GM21619 (cell line): ENCODE results near the gene ACOD1.
"Not testable (repeated sequence)": the region's sequence is repeated elsewhere in the genome, so short reads cannot be mapped to it uniquely, and the experiment has no call there.

Source experiments
- ATAC-seq: cut with Tn5 transposase; IDR thresholded peaks from one replicate; pipeline ENCODE4 v1.9.1; 2021; ENCODE audit not compliant: unreplicated experiment

Gene ACOD1

GRCh38 chr13:76950101-76950500 is 1.8 kb downstream of the ACOD1 start:
- ATAC-seq: no peak

GRCh38 chr13:76953968-76954367 is 5.7 kb downstream of the ACOD1 start:
- no peak for ATAC-seq

GRCh38 chr13:76954538-76954937 is 6.2 kb downstream of the ACOD1 start:
- ATAC-seq: no peak

GRCh38 chr13:76955193-76955592 is 6.9 kb downstream of the ACOD1 start:
- ATAC-seq: no peak

GRCh38 chr13:76955661-76956060 is 7.3 kb downstream of the ACOD1 start:
- no peak for ATAC-seq

- ATAC-seq: no peak
These were observed 10.6 kb downstream of the ACOD1 start for GRCh38 chr13:76958841-76959432.

GRCh38 chr13:76959734-76960133 is 11.4 kb downstream of the ACOD1 start:
- ATAC-seq: not testable (repeated sequence)

GRCh38 chr13:76965759-76966421 is 17.6 kb downstream of the ACOD1 start:
- no peak for ATAC-seq

GRCh38 chr13:76967031-76967430 is 18.7 kb downstream of the ACOD1 start:
- no peak for ATAC-seq

- ATAC-seq: no peak
These were observed 19.7 kb downstream of the ACOD1 start for GRCh38 chr13:76968041-76968440.

- ATAC-seq: no peak
These were observed 21.4 kb downstream of the ACOD1 start for GRCh38 chr13:76969488-76970365.

- ATAC-seq: no peak
These were observed 22.9 kb downstream of the ACOD1 start for GRCh38 chr13:76971215-76971614.

GRCh38 chr13:76971851-76972829 is 23.8 kb downstream of the ACOD1 start:
- no peak for ATAC-seq

GRCh38 chr13:76973920-76974617 is 25.8 kb downstream of the ACOD1 start:
- no peak for ATAC-seq

GRCh38 chr13:76974618-76974975 is 26.3 kb downstream of the ACOD1 start:
- ATAC-seq: no peak

- ATAC-seq: no peak
These were observed 27.6 kb downstream of the ACOD1 start for GRCh38 chr13:76975863-76976262.

- ATAC-seq: no peak
These were observed 28.2 kb downstream of the ACOD1 start for GRCh38 chr13:76976490-76976889.

- ATAC-seq: no peak
These were observed 28.6 kb downstream of the ACOD1 start for GRCh38 chr13:76976929-76977328.

GRCh38 chr13:76980075-76980718 is 31.9 kb downstream of the ACOD1 start:
- peak; percentile 100 for ATAC-seq

- no peak for ATAC-seq
These were observed 33.8 kb downstream of the ACOD1 start for GRCh38 chr13:76982061-76982460.
